GM18517 (cell line): ENCODE results near the gene TNFRSF13B.
"Not testable (repeated sequence)": the region's sequence is repeated elsewhere in the genome, so short reads cannot be mapped to it uniquely, and the experiment has no call there.

Experiments used
- ATAC-seq: cut with Tn5 transposase; IDR thresholded peaks from one replicate; pipeline ENCODE4 v1.9.1; 2021; ENCODE audit warnings: mild to moderate bottlenecking, moderate library complexity; ENCODE audit not compliant: unreplicated experiment

TNFRSF13B gene

GRCh38 chr17:16915752-16916556 lies 56.0 kb downstream of the TNFRSF13B start:
- no peak for ATAC-seq

GRCh38 chr17:16913463-16913862 lies 58.5 kb downstream of the TNFRSF13B start:
- no peak for ATAC-seq

DNA sequence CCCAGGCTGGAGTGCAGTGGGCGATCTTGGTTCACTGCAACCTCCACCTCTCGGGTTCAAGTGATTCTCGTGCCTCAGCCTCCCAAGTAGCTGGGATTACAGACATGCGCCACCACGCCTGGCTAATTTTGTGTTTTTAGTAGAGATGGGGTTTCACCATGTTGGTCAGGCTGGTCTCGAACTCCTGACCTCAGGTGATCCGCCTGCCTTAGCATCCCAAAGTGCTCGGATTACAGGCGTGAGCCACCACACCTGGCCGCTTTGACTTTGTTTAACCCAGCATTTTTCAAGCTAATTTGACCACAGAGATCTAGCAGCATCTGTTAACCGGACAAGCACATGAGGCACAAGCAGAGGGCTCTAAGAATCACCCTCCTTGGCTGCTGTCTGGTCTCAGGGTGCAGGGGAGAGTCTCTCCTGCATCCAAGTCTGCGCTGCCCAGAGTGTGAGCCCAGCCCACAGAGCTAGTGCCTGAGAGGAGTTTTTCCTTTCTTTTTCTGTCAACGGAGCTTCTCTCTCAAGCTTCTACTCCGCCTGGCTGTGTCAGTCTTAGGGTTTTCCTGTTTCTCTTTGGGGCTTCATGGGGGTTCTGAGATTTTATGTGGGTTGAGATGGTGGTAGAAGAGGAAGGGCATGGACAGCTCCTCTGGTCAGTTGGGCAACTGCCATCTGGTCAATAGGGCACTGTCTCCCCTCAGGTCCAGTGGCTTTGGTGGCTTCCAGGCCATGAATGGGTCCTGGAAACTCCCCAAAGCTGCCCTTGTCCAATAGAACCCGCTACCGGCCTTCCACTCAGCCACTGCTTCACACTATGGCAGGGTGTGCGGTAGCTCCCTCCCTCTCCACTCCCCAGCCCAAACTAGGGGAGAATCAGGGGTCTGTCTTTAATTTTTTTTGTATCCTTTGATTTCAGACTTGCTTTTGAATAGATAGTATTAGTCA lies 59.6 kb downstream of the TNFRSF13B start:
- no peak for ATAC-seq

- ATAC-seq, result no peak
These were observed 60.6 kb downstream of the TNFRSF13B start for GRCh38 chr17:16911141-16911937.

GRCh38 chr17:16910341-16910740 lies 61.6 kb downstream of the TNFRSF13B start:
- ATAC-seq, result no peak

GRCh38 chr17:16909472-16910246 lies 62.3 kb downstream of the TNFRSF13B start:
- no peak for ATAC-seq

- ATAC-seq, result no peak
These were observed 63.6 kb downstream of the TNFRSF13B start for GRCh38 chr17:16908273-16908672.

DNA sequence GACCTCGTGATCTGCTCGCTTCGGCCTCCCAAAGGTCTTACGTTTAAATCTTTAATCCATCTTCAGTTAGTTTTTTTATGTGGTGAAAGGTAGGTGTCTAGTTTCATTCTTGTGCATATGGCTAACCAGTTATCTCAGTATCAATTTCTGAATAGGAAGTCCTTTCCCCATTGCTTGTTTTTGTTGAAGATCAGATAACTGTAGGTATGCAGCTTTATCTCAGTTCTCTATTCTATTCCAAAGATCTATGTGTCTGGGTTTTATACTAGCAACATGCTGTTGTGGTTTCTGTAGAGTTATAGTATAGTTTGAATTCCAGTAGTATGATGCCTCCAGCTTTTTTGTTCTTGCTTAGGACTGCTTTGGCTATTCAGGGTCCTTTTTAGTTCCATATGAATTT lies 65.2 kb downstream of the TNFRSF13B start:
- no peak for ATAC-seq

- no peak for ATAC-seq
These were observed 66.2 kb downstream of the TNFRSF13B start for GRCh38 chr17:16905593-16906191.

- ATAC-seq, result not testable (repeated sequence)
These were observed 68.8 kb downstream of the TNFRSF13B start for GRCh38 chr17:16903070-16903469.

GRCh38 chr17:16900288-16900882 lies 71.5 kb downstream of the TNFRSF13B start:
- ATAC-seq, result no peak

DNA sequence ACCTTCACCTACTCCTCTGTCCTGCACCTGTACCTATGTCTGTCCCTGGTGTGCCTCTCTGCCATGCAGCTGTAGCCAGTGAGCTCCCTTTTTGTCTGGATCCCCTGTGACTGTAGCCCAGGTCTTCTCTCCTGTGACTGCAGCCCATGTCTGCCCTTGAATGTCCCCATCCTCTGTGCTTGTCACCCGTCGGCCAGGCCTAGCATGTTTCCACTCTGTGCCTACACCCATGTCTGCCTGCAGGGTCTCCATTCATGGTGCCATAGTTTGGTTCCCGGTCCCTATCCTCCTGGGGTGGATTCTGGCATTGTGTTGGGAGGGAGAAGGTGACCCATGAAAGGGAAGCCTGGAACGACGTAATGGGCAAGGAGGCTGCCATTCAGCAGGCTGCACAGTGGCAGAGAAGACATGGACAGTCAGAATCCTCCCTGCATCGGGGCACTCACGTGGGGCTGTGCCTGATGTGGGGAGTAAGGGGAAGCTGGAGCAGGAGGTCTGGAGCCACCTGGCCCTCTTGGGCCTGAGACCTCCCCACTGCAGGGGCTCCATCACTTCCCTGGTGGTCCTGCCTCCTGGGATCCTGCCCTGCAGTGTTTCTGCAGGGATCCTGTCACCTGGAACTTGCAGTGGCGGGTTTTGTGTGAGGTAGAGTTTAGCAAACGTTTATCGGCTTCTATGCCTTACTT lies 74.6 kb downstream of the TNFRSF13B start:
- ATAC-seq, result not testable (repeated sequence)

GRCh38 chr17:16896235-16896634 lies 75.7 kb downstream of the TNFRSF13B start:
- not testable (repeated sequence) for ATAC-seq

GRCh38 chr17:16893527-16893926 lies 78.4 kb downstream of the TNFRSF13B start:
- not testable (repeated sequence) for ATAC-seq

DNA sequence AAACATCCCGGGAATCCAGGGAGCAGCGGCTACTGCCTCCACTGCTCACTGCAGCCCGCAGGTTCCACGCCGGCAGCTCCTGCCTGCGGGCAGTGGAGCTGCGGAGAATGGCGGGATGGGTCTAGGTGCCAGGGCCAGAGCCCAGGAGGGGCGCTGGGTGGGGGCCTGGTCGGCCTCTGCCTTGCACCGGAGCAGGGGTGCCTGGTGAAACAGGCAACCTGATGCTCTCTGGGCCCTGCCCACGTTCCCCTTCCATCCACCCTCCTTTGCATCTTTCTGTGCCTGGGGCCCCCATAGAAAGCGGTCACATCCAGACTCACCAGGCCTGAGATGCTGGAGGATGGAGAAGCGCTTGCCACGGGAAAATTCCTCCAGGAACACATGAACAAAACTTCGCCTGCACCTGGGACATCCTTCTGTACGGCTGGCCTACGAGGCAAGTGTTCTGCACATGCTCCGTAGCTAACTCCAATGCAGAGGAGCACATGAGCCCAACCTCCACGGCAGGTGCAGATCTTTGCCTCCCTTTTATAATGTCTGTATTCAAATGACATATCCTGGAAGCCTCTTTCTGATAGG lies 79.0 kb downstream of the TNFRSF13B start:
- ATAC-seq, result not testable (repeated sequence)

GRCh38 chr17:16889088-16889465 lies 82.8 kb downstream of the TNFRSF13B start:
- ATAC-seq, result no peak
